ENCODE measurements around the gene HIPK2. TPM values are rescaled to one million over a fixed set of nuclear protein-coding genes. Genes with fewer than 3 reads are reported as not detected.

Gene HIPK2
- total RNA-seq, 1 donor = 7.3 TPM

GRCh38 chr7:139538881-139539635, 238.7 kb downstream of the HIPK2 start:
- no peak for DNase-seq (ENCODE audit: low read depth)
- H3K4me3 ChIP-seq (ENCODE audit: low read depth, low read length) = no peak overlapping the region
- no peak for TF ChIP-seq CTCF (IDR thresholded peaks at IDR 0.05; ENCODE audit: insufficient read depth, low read depth, low read length)

- no peak overlapping the region for H3K4me3 ChIP-seq (ENCODE audit: low read depth, low read length)
- no peak for TF ChIP-seq CTCF (IDR thresholded peaks at IDR 0.05; ENCODE audit: insufficient read depth, low read depth, low read length)
- no peak for DNase-seq (ENCODE audit: low read depth)
Measured at GRCh38 chr7:139536152-139536551, 241.6 kb downstream of the HIPK2 start.

- DNase-seq (ENCODE audit: low read depth) = no peak
- no peak for TF ChIP-seq CTCF (IDR thresholded peaks at IDR 0.05; ENCODE audit: insufficient read depth, low read depth, low read length)
Measured at GRCh38 chr7:139534966-139535651, 242.7 kb downstream of the HIPK2 start.

GRCh38 chr7:139534096-139534495, 243.7 kb downstream of the HIPK2 start:
- no peak overlapping the region for H3K4me3 ChIP-seq (ENCODE audit: low read depth, low read length)
- no peak for TF ChIP-seq CTCF (IDR thresholded peaks at IDR 0.05; ENCODE audit: insufficient read depth, low read depth, low read length)
- no peak for DNase-seq (ENCODE audit: low read depth)

More at GRCh38 chr7:139534966-139535651, 242.7 kb downstream of the HIPK2 start:
- H3K4me3 ChIP-seq (ENCODE audit: low read depth, low read length) = no peak overlapping the region

- no peak overlapping the region for H3K4me3 ChIP-seq (ENCODE audit: low read depth, low read length)
- DNase-seq (ENCODE audit: low read depth) = no peak
- no peak for TF ChIP-seq CTCF (IDR thresholded peaks at IDR 0.05; ENCODE audit: insufficient read depth, low read depth, low read length)
Measured at GRCh38 chr7:139532636-139533155, 245.1 kb downstream of the HIPK2 start.

- no peak for TF ChIP-seq CTCF (IDR thresholded peaks at IDR 0.05; ENCODE audit: insufficient read depth, low read depth, low read length)
- DNase-seq (ENCODE audit: low read depth) = no peak
- H3K4me3 ChIP-seq (ENCODE audit: low read depth, low read length) = no peak overlapping the region
Measured at GRCh38 chr7:139531094-139531493, 246.7 kb downstream of the HIPK2 start.

Data from fibroblast of villous mesenchyme (primary cell).